ENCODE results near the gene GABRB1.

Gene GABRB1

GRCh38 chr4:47031011-47031678, at the start of gene GABRB1:
Gene GABRB1 (plus strand): TSS chr4:47031567.
- DNase-seq (ENCODE audit: insufficient read length, low spot score) = no peak
- no peak for FAIRE-seq

- no peak for DNase-seq (ENCODE audit: insufficient read length, low spot score)
- FAIRE-seq = no peak
These were observed 46.6 kb upstream of the GABRB1 start for GRCh38 chr4:46984781-46985180.

GRCh38 chr4:46986922-46987638, 44.3 kb upstream of the GABRB1 start:
- FAIRE-seq = no peak
- DNase-seq (ENCODE audit: insufficient read length, low spot score) = no peak

DNA sequence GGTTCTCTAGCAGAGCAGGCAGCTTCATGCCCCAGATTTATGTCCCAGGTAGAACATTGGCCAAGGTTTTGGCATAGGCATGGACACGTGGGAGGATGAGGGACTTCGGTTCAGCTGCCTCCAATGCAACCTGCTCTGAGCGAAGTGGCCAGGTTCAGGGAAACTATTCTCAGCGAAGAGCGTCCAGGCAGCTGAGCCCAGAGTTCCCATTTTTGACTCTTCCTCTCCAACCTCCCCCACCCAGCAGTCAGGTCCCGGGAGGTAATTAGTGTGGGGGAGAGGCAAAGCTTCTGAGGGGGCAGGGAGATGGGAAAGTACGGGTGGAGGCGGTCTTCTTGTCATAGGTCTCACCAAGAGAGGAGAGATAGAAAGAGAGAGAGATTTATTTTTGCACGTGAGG, 39.0 kb upstream of the GABRB1 start:
- no peak for DNase-seq (ENCODE audit: insufficient read length, low spot score)
- FAIRE-seq = no peak

- DNase-seq (ENCODE audit: insufficient read length, low spot score) (no peak), FAIRE-seq (no peak)
These were observed 38.0 kb upstream of the GABRB1 start, which contains the start of gene GABRA4 for GRCh38 chr4:46993075-46994006. Gene GABRA4 (minus strand): TSS chr4:46993581. CDS start chr4:46993424, 157 bp downstream.

DNA sequence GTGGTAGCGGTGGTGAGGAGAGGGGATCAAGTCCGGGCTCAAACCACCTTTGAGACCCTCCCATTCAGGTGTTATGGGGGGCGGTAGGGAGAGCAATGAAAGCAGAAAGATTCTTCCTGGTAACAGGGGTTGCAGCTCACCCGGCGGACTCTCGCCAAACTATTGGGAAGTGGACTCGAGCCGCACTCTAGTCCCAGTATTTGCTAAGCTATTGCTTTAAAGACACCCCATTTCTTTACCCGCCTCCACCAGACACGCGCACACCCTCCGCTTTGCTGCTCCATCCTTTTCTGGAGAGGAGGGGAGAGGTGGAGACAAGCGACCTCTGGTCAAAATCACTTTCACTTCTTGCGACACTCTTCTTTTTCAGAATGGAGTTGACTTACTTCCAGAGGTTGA, 37.4 kb upstream of the GABRB1 start:
- FAIRE-seq = no peak
- DNase-seq (ENCODE audit: insufficient read length, low spot score) = no peak

DNA sequence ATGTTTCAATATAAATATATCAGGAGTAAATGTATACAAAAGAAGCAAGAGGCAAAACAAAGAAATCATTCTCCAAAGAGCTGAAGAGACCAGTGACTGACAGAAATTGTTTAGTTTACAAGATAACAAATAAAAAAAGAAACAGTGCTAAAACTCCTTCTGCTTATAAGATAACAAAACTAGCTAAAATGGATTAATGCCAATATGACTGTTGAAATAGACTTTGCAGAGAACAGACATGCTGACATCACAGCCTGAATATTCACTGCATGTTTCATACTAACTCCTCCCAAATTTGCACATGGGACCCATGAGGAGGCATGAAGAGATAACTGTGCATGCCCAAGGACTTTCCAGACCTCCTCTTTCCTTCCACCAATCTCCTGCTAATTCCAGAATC, 31.8 kb upstream of the GABRB1 start:
- DNase-seq (ENCODE audit: insufficient read length, low spot score) (no peak), FAIRE-seq (no peak)

- FAIRE-seq (no peak), DNase-seq (ENCODE audit: insufficient read length, low spot score) (no peak)
These were observed 31.0 kb upstream of the GABRB1 start for GRCh38 chr4:47000406-47000805.

GRCh38 chr4:47002580-47002979, 28.8 kb upstream of the GABRB1 start:
- DNase-seq (ENCODE audit: insufficient read length, low spot score) (no peak), FAIRE-seq (peak; percentile 44)

DNA sequence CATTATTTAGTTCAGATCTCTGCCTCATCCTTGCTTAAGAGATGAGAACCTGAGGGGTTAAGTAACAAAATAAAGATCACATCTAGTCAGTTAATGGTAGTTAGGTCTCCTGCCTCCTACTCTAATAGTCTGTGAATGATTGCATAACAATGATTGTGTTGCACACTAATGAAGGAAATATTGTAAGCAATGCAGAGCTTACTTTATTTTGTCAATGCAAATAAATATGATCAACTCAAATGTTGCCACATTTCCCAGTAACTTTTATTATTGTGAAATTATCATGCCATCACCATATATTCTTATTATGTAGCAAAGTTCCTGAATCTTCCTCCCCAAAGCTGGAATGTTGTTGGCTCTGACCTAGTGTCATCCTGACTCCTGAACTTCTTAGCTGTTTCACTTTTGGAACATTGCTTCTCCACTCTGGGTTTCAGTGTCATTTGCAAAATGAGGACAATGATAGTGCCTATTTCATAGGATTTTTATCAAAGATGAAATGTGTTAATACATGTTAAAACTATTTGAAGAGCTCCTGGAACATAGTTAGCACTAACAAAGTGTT, 20.9 kb upstream of the GABRB1 start:
- DNase-seq (ENCODE audit: insufficient read length, low spot score) (no peak), FAIRE-seq (peak; percentile 80)

DNA sequence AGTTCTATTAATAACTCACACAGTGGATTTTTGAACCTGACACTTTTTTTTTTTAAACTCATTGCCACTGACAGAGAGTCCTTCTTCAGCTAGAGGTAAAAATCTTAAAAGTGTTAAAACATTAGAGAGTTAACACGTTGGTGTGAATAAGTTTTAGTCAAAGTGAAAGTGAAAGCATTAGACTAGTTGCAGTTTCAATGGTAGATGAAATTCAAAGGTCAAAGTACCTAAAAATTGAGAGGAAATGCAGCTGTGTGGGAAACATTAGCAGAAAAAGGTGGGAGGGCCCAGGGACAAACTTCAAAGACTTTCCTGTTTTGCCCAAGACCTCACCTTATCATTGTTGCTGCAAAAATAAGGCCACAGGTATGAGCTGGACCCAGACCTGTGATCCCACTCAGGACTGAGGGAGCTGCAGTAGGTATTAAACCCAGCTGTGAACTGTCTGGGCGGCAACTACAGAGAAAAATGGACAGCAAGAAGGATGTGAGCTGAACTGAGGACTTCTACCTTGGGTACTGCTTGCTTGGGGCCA, 20.4 kb upstream of the GABRB1 start:
- DNase-seq (ENCODE audit: insufficient read length, low spot score) (no peak), FAIRE-seq (peak; percentile 94)

DNA sequence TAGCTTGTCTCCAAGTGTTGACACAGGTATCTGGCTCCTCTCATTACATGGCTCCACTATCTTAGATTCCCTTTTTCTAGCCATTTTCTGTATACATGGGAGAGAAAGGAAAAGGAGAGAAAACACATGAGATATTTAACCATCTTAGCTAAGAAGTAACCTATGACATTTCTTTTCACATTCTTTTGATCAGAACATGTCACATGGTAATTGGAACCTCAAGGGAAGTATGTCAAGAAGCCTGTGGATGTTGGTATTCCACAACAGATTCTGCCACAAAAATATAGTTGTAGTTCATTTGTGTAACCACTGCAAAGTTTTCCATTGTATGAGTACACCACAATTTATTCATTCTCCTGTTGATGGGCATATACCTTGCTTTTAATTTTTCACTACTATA, 18.7 kb upstream of the GABRB1 start:
- FAIRE-seq = no peak
- DNase-seq (ENCODE audit: insufficient read length, low spot score) = no peak

DNA sequence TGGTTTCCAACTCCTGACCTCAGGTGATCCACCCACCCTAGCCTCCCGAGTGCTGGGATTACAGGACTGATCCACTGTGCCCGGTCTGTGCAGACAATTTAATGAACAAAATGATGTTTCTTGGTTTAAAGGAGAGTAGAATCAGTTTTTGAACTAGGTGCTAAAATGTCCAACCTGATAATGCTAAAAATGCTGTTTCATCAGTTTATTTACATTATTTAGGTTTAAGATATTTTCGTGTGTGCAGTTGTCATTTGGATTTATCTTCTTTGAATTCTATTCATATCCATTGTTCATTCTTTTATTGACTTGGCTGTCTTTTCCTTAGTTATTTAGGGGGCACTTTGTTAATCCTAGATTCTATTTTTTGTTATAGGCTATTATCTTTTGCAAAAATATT, 18.0 kb upstream of the GABRB1 start:
- FAIRE-seq = no peak
- no peak for DNase-seq (ENCODE audit: insufficient read length, low spot score)

DNA sequence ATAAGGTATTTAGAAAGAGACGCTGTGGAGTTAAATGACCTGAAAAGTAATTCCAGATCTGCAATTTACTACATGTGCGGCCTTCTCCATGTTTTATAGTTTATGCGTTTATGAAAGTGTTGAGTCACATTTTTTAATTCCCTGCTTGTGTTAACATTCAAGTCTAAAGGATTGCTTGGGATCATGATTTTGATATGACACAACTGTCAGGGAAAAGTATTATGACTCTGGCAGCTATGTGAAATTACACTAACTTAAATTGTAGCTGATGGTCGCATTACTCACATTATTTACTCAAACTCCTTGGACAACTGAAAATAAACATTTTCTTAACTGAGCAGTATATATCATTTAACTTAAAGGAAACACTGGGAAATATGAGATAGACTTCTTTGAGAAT, 14.3 kb upstream of the GABRB1 start:
- DNase-seq (ENCODE audit: insufficient read length, low spot score) (no peak), FAIRE-seq (no peak)

DNA sequence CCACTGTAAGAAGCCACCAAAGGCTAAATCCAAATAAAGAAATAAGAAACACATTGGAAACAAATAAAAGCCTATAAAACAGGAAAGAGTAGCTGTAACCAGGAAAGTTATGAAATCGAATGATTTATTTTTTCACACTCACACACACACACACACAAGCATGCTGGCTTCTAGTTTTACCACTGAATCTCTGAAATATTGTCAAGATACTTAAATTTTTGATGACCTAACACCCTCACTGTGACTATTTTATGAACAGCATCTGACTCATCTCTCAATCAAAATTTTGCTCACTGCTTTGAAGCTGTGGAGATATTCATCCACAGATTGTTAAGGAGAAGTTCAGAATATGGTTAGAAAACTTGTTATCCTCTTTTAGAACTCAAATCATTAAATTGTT, 13.9 kb upstream of the GABRB1 start:
- DNase-seq (ENCODE audit: insufficient read length, low spot score) (no peak), FAIRE-seq (no peak)

GRCh38 chr4:47031751-47032404, 511 bp downstream of the GABRB1 start:
- DNase-seq (ENCODE audit: insufficient read length, low spot score) = no peak

GRCh38 chr4:47032405-47033106, 1.2 kb downstream of the GABRB1 start:
- FAIRE-seq = no peak
- DNase-seq (ENCODE audit: insufficient read length, low spot score) = peak; percentile 35

More at GRCh38 chr4:47031751-47032404, 511 bp downstream of the GABRB1 start:
- FAIRE-seq = no peak

DNA sequence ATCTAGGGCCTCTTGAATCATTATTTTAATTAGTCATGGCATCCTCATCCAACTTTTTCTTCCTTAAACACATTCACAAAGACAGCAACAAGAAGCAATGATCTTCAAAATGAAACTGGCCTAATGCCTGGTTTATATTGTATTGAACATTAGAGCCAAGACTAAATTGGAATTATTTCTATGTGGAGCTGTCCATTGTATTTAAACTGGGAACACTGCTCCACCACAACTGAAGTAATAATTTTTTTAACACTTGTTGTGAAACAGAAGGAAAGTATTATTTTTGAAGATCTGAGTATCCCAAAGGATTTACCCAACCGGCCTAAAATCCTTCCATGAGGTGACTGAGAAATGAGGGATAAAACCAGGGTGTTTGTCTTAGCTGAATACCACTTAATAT, 6.9 kb downstream of the GABRB1 start:
- FAIRE-seq = no peak
- DNase-seq (ENCODE audit: insufficient read length, low spot score) = no peak

GRCh38 chr4:47040828-47041227, 9.5 kb downstream of the GABRB1 start:
- DNase-seq (ENCODE audit: insufficient read length, low spot score) (no peak), FAIRE-seq (no peak)

DNA sequence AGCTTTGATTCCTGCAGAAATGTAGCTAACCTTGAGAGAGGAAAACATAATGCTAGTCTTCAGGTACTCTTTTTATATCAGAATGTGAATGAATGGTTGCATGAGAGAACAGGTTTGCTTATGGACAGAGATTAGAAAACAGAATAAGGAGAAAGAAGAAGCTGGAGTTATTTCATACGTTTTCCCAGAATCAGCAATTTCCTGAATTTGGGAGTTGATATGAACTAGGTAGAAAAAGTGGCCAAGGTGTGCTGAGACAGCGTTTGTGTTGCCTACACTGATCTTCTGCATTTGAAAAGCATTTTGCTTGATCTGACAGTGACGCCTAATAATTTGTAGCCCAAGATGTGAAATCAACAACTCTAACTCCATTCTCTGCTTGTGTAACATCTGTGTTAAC, 12.5 kb downstream of the GABRB1 start:
- DNase-seq (ENCODE audit: insufficient read length, low spot score) = no peak
- no peak for FAIRE-seq
